GM19240 (cell line): ENCODE measurements around the gene PTPRE.

ENCODE experiments used
- DNase-seq: peaks from one replicate; pipeline ENCODE4 v3.0.0; 2011; ENCODE audit warnings: low spot score; ENCODE audit not compliant: insufficient read length

The PTPRE gene

DNA sequence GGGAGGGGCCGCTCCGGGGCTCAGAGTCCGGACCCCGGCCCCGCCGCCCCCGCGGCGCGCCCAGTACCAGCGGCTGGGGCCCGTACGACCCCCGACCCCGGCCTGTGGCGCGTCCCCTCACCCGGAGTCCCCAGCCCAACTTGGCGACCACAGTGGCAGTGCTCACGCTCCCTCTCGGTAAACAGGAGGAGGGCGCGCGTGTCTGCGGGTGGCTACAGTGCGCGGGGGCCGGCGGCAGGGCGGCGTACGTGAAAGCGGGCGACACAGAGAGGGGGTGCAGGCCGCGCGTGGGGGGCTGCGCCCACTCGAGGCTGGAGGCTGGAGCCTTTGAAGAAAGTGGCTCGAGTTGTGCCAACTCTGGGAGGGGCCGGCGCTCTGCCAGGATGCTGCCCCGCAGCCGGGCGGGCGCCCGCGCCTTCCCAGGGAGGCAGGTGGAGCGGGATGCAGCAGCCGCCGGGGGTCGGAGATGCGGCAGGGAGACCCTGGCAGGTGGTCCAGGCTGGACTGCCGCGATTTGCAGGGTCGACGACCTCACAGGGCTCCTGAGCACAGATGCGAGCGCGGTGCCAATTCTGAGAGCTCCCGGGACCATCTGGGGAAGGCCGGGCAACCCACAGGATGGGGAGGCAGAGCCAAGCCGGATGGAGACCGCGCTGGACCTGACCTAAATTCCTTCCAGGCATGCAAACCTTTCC, 655 bp downstream of the PTPRE start:
- DNase-seq: no peak

DNA sequence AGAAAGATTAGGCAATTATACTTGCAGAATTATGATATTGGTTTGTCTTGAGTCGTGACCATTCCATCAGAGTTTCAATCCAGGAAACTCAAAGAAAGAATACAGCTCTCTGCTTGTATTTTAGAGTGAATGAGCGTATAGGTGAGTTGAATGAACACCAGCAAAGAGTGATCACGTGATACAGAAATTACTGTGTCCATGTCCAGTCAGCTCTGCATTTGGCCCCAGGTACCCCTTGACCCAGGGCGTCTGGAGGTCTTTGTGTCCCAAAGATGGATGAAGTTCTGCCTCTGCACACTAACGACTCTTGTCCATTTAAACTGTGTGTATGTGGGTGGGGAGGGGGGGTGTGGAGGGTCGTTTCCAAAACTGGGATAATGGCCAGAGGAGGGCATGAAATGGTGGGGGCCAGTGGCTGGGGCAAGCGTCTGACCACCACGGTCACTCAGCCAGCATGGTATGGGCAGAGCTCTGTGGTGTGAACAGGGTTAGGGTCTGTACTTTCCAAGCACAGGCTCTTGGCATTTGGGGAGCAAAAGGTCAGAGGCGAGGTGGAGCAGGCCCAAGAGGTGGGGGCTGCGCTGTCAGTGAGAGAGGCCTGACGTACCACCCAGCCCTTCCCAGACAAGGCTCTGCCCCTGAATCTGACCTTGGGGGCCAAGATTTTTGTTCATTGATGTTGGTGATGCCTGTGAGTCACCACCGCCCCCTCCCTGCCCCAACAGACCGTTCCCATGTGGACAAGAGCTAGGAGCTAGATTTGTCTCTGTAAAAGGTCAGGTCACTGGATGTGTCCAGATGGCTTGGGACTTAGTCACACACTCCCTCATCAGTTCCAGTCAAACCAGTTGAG, 1.4 kb downstream of the PTPRE start:
- DNase-seq: no peak

DNA sequence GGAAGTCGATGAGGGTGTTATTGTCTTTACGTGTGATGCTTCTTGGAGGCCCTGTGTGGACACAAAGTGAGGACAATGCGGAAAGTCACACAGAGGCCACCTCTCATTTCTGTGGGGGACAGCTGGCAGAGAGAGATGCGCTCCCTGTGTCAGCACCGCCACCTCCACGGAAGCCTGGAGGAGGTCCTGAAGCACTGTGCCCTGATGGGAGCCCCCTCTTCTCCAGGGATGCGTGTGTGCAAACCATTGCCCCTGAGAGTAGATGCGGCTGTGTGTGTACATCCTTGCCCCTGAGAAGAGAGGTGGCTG, 2.0 kb downstream of the PTPRE start:
- no peak for DNase-seq

DNA sequence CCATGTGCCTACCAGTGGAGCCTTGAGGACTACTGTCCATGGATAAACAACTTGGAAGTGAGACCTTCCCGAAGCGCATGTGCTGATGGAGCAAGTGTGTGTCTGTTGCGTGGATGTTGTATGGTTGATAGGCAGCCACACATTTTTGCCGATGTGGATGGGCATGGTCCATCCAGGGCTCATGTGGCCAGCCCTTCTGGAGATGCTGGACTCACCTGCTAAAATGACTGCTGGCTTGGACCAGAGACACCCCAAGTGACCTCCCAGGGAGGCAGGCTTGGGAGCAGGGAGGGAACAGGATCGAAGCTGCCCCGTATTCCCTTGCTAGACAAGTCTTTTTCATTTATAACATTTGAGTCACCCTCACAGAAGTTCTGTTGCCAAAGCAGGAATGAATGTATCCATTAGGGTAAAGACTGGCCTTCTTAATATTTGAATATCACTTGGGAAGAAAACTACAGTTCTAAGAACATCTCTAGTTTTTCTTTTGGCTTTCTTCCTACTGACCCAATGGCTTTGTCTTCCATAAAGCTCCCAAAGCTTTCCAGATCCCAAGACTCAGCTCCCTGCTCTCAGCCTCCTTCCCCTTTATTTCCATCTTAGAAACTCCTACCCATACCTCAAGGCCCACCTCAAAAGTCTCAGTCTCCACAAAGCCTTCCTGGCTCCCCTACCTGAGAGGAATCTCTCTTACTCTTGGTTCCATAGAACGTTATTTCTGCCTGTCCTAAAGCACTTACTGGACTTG, 3.0 kb downstream of the PTPRE start:
- no peak for DNase-seq

DNA sequence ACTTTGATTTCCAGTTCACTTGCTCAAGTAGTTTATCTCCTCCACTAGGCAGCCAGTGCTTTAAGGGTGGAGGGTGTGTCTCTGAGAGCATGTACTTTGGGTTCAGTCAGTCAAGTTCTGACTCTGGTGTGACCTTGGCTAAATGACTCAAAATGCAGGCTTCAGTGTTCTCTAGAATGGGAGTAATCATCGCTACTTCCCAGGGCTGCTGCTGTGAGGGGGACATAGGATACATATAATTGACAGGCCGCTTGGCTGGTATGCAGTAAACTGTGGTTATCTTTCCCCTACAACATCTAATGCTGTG, 3.5 kb downstream of the PTPRE start:
- DNase-seq: no peak

DNA sequence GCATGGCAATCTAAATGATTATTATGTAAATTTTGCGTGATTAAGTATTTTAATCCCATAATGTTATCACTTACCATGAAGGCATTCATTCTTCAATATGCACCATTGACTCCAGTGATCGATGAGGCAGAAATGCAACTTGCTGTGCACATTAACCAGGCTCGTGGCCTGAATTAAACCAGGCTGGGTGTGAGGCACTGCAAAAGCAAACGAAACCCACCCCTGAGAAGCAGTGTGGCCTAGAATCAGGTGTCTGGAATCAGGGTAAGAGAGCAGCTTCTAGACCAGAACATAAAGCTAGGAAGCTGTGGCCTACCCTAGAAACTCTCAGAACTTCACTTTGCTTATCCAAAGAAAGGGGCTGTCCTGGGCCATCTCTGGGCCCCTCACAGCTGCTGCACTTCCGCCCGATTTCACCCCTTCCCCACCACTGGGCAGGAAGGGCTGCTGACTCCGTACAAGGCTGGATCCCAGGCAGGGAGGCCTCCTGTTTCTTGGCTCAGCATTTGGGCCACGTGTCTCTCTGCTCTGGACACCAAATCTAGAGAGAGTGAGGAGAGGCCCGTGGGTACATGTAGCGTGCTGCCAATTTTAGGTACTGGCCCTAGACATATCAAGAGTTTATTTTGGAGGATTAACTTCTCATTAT, 4.4 kb downstream of the PTPRE start:
- no peak for DNase-seq

DNA sequence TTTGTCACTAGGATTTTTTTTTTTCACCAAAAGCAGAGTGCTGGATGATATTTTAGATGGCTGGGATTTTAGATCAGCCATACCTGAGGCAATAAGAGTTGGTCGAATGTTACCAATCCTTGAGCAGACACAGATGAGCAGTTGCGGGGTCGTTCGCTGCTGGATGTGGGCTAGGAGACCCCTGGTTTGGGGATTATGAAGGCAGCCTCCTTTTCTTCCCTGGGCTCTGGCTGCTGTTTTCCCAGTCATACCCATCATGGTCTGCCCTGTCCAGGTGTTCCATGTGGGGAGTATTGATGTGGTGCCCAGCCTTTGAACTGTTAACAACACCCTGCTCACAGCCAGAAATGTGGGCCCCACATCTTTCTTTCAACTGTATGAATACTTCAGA, 5.0 kb downstream of the PTPRE start:
- no peak for DNase-seq

DNA sequence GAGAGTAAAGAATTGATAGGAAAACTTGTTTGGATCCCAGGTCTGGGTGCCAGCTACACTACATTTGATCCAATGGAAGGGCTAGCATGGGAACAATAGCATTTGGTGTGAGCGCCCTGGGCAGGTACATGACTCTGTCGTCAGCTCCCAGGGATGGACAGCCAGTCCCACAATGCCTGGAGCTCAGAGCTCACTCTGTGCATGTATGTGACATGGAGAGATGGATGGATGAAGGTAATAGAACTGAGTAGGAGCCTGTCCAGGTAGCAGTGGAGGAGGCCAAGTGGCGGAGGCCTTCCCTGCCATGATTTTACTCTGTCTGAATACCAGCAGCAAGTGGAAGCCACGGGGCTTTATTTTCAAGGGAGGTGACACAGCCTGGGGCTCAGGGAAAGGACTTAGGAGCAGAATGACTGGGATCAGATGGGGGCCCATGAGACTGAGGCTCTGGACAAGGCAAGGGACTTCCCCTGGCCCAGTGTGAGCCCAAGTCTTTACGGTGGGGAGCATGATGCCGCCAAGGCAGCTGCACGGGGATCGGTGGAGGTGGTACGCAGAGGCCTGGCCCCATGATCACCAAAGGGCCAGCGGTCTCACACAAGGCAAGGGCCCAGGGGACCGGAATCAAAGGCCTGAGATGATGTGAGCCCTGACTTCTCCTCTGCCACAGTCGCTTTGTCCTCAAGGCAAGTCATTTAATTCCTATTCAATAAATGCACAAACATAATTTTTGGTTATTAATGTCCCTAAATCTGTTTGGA, 5.9 kb downstream of the PTPRE start:
- DNase-seq: no peak

DNA sequence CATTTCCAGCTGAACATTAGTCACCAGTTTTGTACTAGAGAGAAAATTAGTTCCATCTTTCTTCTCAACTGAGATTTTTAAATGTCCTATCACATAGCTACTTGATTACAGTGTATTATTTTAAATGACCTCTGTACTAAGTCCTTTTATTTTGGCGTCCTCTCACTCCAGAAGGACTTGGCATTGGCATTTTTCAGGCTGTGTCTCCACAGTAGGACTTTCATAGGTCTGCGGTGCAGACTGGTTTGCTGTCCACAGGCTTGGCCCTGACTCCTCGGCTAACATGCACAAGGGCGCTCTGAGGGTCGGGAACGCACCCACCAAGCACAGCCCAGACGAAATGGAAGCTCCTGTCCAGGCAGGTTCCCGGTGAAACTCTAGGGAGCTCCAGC, 6.5 kb downstream of the PTPRE start:
- no peak for DNase-seq

DNA sequence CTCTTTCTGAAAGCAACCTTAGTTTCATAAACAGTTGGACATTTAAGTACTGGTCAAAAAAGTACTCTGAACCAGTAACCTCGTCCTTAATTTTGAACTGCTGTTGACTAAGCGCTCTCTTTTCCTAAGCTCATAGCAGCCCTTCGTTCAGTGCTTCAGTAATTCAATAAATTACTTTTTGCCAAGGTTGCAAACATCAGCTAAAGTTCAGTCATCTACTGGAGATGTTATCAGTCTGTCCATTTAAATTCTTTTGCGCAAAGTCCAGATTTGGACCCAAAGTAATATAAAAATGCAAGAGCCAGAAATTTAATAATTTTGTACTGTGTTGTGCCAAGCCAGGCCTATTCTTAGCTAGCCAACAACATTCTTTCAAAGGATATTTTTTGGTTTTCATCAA, 8.4 kb downstream of the PTPRE start:
- no peak for DNase-seq

DNA sequence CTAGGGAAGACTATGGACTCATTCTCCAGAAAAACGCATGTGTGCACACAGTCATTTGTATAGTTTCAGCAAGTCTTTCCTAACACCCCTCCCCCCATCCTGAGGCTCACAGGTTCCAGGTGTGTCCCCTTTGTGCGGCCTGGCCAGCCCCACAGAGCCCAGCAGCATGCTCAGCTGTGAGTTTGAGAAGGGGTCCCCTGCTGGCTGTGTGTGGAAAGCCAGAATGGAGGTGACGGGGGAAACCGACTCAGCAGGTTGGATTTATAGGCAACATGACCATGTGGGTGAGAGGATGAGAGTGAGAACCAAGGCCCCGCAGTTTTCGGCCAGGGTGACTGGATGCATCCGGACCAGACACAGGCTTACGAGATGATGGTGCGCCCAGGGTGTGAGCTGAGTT, 9.9 kb downstream of the PTPRE start:
- DNase-seq: no peak

DNA sequence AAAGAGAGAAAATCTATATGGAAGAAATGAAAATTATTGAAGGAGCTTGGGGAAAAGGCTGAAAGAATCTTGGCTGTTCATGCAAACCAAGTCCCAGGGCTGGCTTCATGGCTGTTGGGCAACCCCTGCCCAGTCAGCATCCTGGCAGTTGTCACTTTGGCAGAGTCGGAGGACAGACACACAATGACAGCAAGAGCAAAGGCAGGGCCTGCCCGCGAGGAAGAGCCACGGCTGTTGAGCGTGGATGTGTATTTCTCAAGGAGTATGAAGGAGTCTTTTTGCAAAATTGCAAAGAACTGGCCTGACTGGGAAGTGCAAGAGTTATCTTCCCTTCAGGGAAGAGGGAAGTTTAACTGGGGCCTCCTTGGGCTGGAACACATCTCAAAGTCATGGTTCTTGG, 11.7 kb downstream of the PTPRE start:
- no peak for DNase-seq

DNA sequence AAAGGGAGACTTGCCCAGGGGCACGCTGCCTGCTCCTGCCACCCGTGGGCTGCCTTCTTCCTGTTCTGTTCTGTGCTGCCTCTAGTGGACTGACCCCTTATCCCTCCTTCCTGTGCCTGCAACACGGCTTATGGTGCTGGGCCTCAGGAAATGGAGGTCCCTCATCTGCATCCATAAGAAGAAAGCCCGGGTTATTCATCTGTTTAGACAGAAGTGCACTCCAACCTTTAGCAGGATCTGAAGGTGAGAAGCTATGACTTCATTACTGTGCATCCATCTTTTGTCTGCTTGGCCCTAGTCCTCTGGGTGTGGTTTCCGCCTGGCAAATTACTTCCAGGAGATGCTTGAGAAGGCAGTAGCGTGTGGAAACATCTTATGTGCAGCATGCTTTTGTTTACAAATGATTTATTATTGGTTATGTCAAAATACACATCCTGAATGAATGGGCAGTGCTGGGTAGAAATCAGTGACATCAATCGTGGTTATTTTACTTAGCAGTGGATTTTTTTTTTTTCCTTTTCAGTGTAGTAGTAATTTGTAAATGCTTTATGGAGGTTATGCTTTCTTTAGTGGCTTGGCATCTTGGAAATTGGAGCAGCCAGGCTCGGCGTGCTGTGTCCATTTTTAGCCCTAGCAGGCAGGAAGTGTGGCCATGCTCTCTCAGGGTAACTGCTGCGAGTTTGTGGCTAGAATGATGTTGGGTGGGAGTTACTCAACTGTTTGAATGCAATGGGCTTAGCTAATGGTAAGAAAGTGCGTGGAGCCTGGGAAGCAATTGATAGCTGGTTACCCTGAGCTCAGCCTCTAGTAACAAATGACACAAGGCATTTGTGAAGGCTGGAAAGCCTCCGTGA, 12.7 kb downstream of the PTPRE start:
- DNase-seq: no peak

DNA sequence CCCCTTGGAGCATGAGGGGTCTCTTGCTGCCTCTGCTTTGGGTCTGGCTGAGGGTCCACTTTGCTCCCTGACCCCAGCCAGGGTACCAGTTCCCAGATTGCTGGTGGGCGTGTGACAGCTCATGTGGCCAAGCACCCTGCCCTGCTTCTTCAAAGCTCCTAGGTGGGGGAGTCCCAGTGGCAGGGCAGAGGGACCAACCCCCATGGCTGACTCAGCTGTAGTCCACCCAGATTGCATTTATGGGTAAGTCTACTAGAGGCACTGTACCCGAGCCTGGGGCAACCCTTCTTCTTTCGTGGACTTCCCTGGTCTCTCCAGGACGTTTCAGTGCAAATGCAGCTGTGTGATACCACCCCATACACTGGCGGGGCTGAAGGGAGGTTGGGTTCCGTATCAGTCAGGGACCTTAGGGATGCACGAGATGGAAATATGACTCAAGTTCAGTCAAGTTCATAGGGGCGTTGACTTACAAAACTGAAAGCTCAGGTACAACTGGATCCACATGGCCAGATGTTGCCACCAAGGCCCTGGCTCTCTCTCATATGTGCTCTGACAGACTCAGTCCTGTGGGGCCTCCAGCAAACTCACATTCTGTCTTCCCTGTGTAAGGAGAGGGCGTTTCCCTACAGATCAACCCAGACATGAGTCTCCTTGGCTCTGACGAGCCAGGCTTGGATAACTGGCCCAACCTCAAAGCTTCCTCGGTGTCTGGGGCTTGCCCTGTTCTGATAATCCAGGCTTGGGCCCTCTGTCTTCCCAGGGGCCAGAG, 13.6 kb downstream of the PTPRE start:
- no peak for DNase-seq

DNA sequence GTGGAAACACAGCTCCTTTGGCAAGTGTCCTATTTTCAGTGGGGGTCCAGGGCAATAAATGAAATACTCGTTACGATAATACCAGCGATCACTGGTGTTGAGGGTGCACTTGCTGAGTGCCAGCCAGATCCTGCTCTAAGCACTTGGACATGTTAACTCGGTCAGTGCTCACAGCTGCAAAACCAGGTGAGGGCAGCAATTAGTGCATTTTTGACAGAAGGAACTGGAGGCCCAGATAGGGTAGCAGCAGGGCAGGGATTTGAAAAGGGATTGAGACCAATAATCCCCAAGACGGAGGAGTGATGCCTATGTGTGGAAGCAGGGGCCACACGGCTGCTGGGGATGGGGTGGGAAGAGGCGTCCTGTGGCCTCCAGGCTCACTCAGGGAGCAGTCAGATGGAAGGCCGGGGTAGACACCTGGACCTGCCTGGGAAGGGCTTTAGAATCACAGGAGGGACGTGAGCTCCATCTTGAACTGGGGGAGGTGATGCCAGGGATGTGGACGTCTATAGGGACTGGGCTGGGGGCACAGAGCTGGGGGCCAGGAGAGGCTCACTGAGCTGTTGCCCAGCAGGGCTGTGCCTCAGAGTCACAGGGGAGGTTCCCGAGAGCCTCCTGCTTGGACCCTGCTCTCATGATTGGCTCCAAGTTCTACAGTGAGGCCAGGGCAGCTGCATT, 14.3 kb downstream of the PTPRE start:
- no peak for DNase-seq

DNA sequence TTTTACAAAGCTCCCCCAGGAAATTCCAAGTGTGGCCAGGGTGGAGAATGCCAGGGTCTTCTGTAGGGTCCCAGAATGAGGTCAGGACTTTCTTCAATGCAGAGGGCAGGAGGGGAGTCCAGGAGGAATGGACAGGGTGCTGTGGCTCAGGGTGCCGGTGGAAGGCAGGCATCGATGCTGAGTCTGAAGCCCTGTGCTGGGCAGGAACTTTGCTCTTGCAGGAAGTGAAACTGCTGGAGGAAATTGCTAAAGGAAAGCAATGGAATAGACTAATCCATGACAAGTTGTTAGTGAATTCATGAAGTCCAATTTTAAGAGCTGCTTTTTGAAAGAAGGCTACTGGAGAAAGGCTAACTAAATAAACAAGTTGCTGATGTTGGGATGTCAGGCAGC, 14.8 kb downstream of the PTPRE start:
- DNase-seq: no peak

DNA sequence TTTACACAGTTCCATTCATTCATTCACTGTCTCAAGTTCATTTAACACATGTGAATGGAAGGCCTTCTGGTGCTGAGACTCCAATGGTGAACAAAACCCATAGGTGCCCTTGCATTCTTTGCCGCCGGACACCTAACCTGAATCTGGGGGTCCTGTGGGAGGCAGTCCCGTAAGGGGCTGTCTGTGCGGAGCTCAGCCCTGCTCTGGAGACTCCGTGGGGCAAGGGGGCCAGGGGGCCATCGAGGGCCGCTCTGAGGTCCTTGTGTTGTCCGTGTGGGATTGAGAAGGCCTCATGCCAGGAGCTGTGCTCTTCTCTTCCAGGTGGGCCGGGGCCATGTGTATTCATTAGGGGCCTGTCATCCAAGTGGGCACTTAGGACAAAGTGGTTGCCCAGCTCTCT, 15.3 kb downstream of the PTPRE start:
- no peak for DNase-seq

DNA sequence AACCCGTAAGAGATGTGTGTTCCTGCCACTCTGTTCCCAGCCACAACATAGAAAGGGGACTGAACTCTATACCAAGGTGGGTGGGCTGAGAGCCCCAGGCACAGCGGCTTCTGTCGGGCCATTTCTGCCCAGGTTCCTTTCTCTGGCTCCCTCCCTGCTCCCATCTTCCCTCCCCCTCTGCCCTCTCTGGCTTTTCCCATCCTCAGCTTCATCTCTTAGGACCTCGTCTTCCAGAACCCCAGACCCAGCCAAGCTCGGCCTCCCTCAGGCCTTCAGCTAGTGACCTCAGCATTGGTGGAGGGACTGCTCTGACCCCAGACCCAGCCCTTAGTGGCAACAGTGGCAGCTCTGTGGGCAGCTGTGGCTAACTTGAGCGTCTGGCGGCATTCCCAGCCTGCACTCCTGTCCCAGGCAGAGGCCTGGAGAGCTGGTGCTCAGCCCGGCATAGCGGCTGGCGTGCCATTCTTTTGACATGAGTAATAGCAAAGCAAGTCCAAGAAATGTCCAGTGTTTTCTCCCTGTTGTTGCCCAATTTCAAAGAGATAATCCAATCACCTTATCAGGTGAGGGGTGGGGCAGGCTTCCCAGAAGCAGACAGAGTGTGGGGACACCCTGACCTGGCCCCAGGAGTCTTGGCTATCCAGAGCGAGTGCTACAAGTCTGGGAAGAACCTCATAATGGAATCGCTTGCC, 15.9 kb downstream of the PTPRE start:
- no peak for DNase-seq

DNA sequence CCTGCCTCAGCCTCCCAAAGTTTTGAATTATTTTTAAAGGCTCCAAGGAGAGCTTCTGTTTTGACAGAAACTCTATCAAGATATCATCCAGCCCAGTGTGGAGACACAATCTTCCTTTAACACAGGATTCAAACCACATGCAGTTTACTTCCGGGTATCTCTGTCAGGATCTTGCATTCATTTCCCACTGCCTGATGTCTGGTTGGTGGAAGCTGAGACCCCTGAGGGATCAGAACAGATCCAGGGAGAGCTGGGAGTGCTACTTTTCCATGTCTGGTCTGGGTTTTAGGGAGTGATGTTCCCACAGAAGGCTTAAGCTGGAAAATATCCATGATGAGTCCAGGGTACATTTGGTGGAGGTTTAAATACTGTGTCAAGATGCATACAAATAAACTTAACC, 16.7 kb downstream of the PTPRE start:
- DNase-seq: no peak
